Stimulated activated CD8-positive, alpha-beta memory T cell treated with anti-CD3 and anti-CD28 coated beads, Interleukin-7, amount 100 ng/mL, for 1 hour (primary cell): Measurements from ENCODE around the gene GC.
"Not testable (repeated sequence)": the region's sequence is repeated elsewhere in the genome, so short reads cannot be mapped to it uniquely, and the experiment has no call there.

Source experiments
- DNase-seq, 2 donors: peaks; one replicate each; pipeline ENCODE4 v3.0.0-alpha.2; 2020; ENCODE audit warnings: low read depth in 2 of 2

GC gene, protein sequence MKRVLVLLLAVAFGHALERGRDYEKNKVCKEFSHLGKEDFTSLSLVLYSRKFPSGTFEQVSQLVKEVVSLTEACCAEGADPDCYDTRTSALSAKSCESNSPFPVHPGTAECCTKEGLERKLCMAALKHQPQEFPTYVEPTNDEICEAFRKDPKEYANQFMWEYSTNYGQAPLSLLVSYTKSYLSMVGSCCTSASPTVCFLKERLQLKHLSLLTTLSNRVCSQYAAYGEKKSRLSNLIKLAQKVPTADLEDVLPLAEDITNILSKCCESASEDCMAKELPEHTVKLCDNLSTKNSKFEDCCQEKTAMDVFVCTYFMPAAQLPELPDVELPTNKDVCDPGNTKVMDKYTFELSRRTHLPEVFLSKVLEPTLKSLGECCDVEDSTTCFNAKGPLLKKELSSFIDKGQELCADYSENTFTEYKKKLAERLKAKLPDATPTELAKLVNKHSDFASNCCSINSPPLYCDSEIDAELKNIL

DNA sequence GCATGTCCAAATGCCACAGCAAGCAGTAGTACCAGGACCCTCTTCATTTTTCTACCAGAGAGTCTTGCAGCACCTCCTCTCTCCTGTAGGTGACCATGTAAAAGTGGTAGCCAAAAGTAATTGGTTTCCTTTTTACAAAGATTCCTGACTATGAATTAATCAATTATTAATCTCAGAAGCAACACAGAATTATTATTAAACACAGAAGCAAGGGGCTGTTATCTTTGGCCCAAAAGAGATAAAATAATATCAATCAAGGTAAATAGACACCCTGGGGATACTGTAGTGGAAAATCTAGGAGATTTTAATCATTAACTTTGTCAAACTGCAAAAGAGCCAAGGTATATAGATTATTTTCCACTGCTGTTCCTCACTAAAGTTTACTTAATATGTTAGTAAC is at the start of gene GC:
Gene GC, minus strand, starts transcription at position 108 of the 400 bp plus-strand sequence. Its CDS starts 61 bp downstream, at position 47.
- DNase-seq, result no peak

DNA sequence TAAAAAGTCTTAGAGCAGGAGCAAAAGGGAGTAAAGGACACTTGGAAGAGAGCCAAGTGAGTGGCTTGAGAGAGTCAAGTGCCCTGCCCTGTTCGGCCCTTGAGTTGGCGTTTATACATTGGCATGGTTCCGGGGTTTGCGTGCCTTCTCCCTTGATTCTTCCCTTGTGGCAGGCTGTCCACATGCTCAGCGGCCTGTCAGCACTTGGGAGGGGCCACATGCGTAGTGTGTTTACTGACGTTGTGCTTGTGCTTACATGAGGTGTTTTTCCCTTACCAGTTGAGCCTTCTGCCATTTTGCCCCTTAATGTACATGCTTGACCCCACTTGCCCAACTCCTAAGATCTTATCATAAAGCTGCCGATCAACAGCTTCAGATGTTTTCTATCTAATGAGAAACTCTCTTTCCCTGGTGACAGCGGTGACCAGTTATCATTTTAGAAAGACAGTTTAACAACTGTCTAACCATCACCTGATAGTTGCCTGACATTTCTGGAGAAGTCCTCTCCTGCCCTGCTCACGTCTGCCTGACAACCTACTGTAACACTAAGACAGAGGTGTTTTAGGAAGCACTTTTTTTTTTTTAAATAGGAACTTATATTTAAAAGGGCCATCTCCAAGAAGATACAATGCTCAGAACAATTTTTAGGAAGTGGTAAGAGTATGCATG is 49.5 kb upstream of the GC start:
- no peak for DNase-seq

- no peak for DNase-seq
Measured at GRCh38 chr4:71832049-71832448, 48.2 kb upstream of the GC start.

DNA sequence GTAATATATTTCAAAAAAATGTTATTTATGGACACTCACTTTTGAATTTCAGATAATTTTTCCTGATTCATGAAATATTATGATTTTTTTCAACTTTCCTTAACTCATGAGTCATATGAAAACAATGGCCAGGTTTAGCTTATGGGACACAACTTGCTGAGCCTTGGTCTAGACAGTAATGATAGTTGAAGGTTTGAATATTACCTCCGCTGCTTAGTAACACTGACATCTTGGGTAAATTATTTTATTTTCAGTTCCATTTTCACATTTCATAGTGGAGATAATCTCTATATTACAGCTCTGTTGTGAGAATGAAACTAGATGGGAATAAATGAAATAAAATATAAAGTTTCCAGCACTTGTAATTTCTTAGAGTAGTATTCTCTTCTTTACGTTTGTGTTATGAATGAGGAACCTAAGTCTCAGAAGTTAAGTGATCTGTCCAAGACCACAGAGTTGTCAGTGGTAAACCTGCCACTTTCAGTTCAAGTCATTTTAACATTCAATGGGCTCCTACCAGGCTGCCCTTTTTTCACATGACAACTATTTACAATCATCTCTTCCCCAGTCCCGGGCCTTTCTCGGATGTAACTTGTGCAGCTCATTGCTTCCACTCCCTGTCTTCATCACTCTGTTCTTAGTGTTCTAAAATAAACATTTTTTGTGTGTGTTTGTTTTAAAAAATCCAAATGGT is 46.8 kb upstream of the GC start:
- no peak for DNase-seq

GRCh38 chr4:71828470-71828869 is 44.6 kb upstream of the GC start:
- DNase-seq, result no peak

DNA sequence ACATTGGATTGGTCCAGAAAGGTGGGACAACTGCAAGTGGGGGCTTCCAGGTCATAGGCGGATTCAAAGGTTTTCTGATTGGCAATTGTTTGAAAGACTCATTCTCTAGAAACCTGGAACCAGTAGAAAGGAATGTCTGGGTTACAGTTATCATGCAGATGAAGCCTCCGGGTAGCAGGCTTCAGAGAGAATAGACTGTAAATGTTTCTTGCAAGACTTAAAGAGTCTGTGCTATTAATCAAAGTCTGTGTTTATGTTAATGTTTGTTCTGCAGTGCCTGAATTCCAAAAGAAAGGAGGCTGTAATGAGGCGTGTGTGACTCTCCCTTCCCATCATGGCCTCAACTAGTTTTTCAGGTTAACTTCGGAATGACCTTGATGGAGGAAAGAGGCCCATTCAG is 43.9 kb upstream of the GC start:
- DNase-seq, result no peak

- no peak for DNase-seq
Measured at GRCh38 chr4:71816676-71817303, 32.9 kb upstream of the GC start.

DNA sequence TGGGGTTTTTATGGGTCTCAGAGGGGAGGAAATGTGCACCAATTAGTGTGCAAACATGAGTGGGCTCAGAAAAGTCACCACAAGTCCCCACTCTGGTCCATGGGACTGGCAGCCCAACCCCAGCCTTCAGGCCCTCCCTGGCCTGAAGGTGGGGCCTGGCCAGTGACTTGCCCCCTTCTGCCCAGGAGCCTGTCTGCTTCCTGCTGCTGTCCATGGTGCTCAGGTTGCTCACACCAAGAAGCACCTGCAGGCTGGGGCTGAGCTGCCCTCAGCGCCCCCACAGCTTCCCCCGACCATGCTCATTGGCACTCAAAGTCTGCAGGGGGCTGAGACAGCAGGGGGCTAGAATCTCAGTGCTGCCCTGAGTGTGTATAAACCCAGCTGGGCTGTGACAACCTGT is 30.6 kb upstream of the GC start:
- DNase-seq, result no peak

- not testable (repeated sequence) for DNase-seq
Measured at GRCh38 chr4:71809805-71810204, 25.9 kb upstream of the GC start.

DNA sequence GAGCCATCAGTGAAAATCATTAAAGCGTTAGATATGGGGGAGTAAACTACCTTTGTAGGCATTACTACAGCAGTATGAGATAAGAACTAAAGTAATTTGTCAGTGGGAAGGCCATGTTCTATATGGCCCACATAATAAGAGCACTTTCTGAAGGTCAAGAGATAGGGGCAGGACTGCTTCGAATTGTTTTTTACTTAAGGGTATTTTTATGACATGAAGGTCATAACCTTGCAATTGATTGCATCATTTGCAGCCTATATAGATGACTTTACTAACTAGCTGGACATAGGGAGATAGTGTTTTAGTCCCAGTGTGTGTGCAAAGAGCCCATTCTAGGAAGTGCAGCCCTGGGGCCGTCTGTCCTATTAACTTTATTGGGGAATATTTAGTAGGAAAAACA is 23.6 kb upstream of the GC start:
- no peak for DNase-seq

GRCh38 chr4:71805230-71805629 is 21.4 kb upstream of the GC start:
- not testable (repeated sequence) for DNase-seq

- DNase-seq, result not testable (repeated sequence)
Measured at GRCh38 chr4:71804017-71804697, 20.3 kb upstream of the GC start.

DNA sequence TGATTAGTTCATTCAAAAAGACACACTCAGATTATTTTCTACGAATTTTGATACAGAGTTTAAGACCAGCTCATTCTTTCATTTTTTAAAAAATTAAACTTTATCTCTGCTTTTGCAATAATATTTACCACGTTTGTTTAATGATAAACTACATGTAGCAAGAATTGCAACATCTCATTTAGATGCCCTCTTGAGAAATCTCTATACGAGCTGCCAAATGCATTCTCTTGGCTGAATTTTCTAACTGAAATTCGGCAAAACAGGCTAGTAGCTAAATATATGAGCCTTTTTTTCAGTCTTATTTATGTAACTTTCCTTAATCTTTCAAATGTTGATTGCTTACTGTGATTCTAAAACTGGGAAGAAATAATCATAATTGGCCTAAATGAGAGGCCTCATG is 2.1 kb upstream of the GC start:
- no peak for DNase-seq

GRCh38 chr4:71784569-71785197 is 804 bp upstream of the GC start:
- no peak for DNase-seq

DNA sequence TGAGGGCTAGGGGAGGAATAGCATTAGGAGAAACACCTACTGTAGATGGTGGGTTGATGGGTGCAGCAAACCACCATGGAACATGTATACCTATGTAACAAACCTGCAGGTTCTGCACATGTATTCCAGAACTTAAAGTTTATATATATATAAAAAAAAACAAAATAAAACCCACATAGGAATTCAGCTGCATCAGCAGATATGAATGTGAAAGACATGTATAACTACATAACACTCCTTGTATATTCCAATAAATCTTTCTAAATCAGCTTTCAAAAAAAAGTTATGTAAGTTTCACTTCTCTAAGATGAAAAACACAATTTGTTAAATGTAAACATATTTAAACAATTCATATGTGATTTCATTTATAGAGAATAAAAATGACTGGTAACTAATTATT is 6.0 kb downstream of the GC start:
- DNase-seq, result no peak

GRCh38 chr4:71775449-71775848 is 8.4 kb downstream of the GC start:
- no peak for DNase-seq

GRCh38 chr4:71774136-71774535 is 9.7 kb downstream of the GC start:
- DNase-seq, result no peak

DNA sequence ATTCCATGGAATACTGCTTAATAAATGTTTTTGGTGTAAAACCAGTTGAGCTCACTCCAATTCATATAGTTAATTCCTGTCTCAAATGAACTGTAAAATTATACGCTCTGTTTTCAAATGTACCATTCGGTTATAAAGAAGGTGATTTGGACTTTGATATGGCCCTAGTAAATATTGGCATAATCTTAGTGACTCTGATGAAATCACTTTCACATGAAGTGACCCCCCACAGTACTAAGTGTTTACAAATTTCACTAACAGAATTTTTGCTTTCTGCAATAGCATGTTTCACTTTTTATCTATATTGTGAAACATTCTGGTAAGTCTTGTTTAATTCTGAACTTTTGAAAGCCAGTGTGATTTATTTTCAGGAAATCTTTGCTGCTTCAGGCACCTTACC is 10.9 kb downstream of the GC start:
- DNase-seq, result no peak

DNA sequence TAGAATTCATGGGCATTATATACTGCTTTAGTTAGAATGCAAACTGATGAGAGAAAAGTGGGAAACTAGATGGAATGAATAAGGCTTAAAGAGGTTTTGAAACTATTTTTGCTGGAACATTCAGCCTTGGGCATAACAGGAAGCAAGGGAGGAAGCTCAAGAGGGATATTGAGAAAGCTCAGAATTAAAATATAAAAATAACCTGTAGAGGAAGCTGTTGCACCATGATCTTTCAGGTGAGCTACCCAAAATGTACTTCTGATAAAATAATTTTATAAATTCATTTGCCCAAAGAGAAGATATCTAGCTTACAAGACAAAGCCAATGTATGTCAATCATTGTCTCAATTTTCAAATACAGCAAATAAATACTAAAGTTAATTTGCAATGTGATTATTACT is 11.3 kb downstream of the GC start:
- no peak for DNase-seq

GRCh38 chr4:71771613-71772012 is 12.3 kb downstream of the GC start:
- DNase-seq, result no peak

- no peak for DNase-seq
Measured at GRCh38 chr4:71769434-71769833, 14.4 kb downstream of the GC start.
